Astrocyte (in vitro differentiated cells and primary cell): Measurements from ENCODE around the gene COL5A3. TPM values are rescaled to one million over a fixed set of nuclear protein-coding genes. Genes with fewer than 3 reads are reported as not detected.

Source experiments
- DNase-seq: peaks from one replicate; pipeline ENCODE4 v3.0.0-alpha.2; 2010; ENCODE audit warnings: low read depth
- FAIRE-seq: peaks from 2 replicates; lab custom pipeline; 2011; peaks lifted over from hg19 to GRCh38; lab: Jason Lieb, UNC
- H2AFZ ChIP-seq: 2 replicates; pipeline ENCODE4 v1.6.0; 2012; ENCODE audit warnings: low read depth, low read length, inconsistent platforms
- H3K27ac ChIP-seq: 2 replicates; pipeline ENCODE4 v1.5.1; 2011; ENCODE audit warnings: low read depth, low read length, inconsistent platforms
- H3K27me3 ChIP-seq: 2 replicates; pipeline ENCODE4 v1.6.0; 2011; ENCODE audit warnings: low read length, inconsistent platforms; ENCODE audit not compliant: insufficient read depth
- H3K36me3 ChIP-seq: 2 replicates; pipeline ENCODE4 v1.5.1; 2011; ENCODE audit warnings: low read length, inconsistent platforms; ENCODE audit not compliant: insufficient read depth
- H3K4me1 ChIP-seq: 2 replicates; pipeline ENCODE4 v1.5.1; 2011; ENCODE audit warnings: low read length, inconsistent platforms; ENCODE audit not compliant: insufficient read depth
- H3K4me2 ChIP-seq: 2 replicates; pipeline ENCODE4 v1.6.0; 2012; ENCODE audit warnings: low read length, inconsistent platforms
- H3K4me3 ChIP-seq: 2 replicates; pipeline ENCODE4 v1.5.1; 2011; ENCODE audit warnings: low read depth, mild to moderate bottlenecking, low read length, inconsistent platforms; ENCODE audit not compliant: insufficient read depth
- H3K79me2 ChIP-seq: 2 replicates; pipeline ENCODE4 v1.6.0; 2012; ENCODE audit warnings: mild to moderate bottlenecking, low read length, inconsistent platforms; ENCODE audit not compliant: insufficient read depth
- H3K9ac ChIP-seq: 2 replicates; pipeline ENCODE4 v1.6.0; 2012; ENCODE audit warnings: mild to moderate bottlenecking, low read length, inconsistent platforms
- H3K9me3 ChIP-seq: 2 replicates; pipeline ENCODE4 v1.5.1; 2012; ENCODE audit warnings: low read depth, mild to moderate bottlenecking, low read length, inconsistent platforms; ENCODE audit not compliant: insufficient read depth
- H4K20me1 ChIP-seq: 2 replicates; pipeline ENCODE4 v1.6.0; 2012; ENCODE audit warnings: low read length, inconsistent platforms; ENCODE audit not compliant: insufficient read depth
- H3K27ac Mint-ChIP-seq: one replicate; pipeline ENCODE4 v1.8.0; 2021; ENCODE audit warnings: mild to moderate bottlenecking, mixed read lengths; ENCODE audit not compliant: unreplicated experiment
- H3K27me3 Mint-ChIP-seq: one replicate; pipeline ENCODE4 v1.8.0; 2021; ENCODE audit warnings: low read depth, mixed read lengths; ENCODE audit not compliant: unreplicated experiment
- H3K36me3 Mint-ChIP-seq: one replicate; pipeline ENCODE4 v1.8.0; 2021; ENCODE audit warnings: low read depth, mixed read lengths; ENCODE audit not compliant: unreplicated experiment
- H3K4me1 Mint-ChIP-seq: one replicate; pipeline ENCODE4 v1.8.0; 2021; ENCODE audit warnings: low read depth, mixed read lengths; ENCODE audit not compliant: unreplicated experiment
- H3K4me3 Mint-ChIP-seq: one replicate; pipeline ENCODE4 v1.8.0; 2021; ENCODE audit warnings: mild to moderate bottlenecking, moderate library complexity, mixed read lengths; ENCODE audit not compliant: unreplicated experiment
- H3K9me3 Mint-ChIP-seq: one replicate; pipeline ENCODE4 v1.8.0; 2021; ENCODE audit warnings: mild to moderate bottlenecking, mixed read lengths; ENCODE audit not compliant: unreplicated experiment
- EZH2 ChIP-seq: IDR thresholded peaks from 2 replicates; pipeline ENCODE4 v1.6.1; 2012; ENCODE audit warnings: mild to moderate bottlenecking, low read length, inconsistent platforms; ENCODE audit not compliant: insufficient read depth
- total RNA-seq: library from RNA; stranded (reverse); gene quantifications from 2 replicates; pipeline ENCODE4 v1.2.1, GENCODE V29; 2021
- TF ChIP-seq, protein P1 (sequence below): IDR thresholded peaks from 2 replicates; pipeline ENCODE4 v1.5.1; 2011; ENCODE audit warnings: low read depth, mild to moderate bottlenecking, inconsistent platforms, low read length, moderate library complexity; ENCODE audit not compliant: insufficient read depth

COL5A3 gene
- total RNA-seq, 1 donor from 2014 or later: 22.2 TPM

GRCh38 chr19:10036601-10037071, 26.3 kb upstream of the COL5A3 start:
- Mint-ChIP-seq H3K4me1 (no peaks in the 10 kb centered on the region), H3K27me3 (peaks cover 71% of the 10 kb centered on the region), H3K36me3 (no peaks in the 10 kb centered on the region), H3K4me3 (no peak overlapping the region), H3K27ac (no peak overlapping the region), H3K9me3 (peaks cover 2% of the 10 kb centered on the region)
- FAIRE-seq (no peak), DNase-seq (no peak)
- Histone ChIP-seq H3K4me1 (no peaks in the 10 kb centered on the region), H3K4me3 (no peak overlapping the region), H2AFZ (no peak overlapping the region), H3K9ac (no peak overlapping the region), H3K27me3 (peaks cover 15% of the 10 kb centered on the region), H4K20me1 (no peaks in the 10 kb centered on the region), H3K4me2 (no peak overlapping the region), H3K9me3 (peaks cover 9% of the 10 kb centered on the region), H3K36me3 (no peaks in the 10 kb centered on the region), H3K79me2 (no peaks in the 10 kb centered on the region), H3K27ac (no peak overlapping the region)
- TF ChIP-seq EZH2: no peak
- TF ChIP-seq, protein P1, sequence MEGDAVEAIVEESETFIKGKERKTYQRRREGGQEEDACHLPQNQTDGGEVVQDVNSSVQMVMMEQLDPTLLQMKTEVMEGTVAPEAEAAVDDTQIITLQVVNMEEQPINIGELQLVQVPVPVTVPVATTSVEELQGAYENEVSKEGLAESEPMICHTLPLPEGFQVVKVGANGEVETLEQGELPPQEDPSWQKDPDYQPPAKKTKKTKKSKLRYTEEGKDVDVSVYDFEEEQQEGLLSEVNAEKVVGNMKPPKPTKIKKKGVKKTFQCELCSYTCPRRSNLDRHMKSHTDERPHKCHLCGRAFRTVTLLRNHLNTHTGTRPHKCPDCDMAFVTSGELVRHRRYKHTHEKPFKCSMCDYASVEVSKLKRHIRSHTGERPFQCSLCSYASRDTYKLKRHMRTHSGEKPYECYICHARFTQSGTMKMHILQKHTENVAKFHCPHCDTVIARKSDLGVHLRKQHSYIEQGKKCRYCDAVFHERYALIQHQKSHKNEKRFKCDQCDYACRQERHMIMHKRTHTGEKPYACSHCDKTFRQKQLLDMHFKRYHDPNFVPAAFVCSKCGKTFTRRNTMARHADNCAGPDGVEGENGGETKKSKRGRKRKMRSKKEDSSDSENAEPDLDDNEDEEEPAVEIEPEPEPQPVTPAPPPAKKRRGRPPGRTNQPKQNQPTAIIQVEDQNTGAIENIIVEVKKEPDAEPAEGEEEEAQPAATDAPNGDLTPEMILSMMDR: no peak

DNA sequence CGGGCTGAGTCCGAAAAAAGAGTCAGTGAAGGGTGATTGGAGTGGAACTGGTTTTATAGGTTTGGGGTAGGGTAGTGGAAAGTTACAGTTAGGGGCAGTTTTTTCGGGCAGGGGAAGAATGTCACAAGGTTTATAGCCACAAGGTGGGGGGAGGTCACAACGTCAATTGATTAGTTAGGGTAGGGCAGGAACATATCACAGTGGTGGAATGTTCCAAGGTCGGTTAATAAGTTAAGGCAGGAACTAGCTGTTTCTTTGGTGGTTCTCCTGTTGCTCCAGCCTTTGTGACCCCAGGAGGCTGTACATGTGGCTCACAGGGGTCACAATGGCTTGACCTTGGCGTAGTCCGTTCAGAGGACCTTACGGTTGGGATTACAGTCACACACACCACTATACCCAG, 23.3 kb upstream of the COL5A3 start:
- peaks cover 49% of the 10 kb centered on the region for H3K27me3 Mint-ChIP-seq
- no peak overlapping the region for H3K27ac Mint-ChIP-seq
- H3K79me2 ChIP-seq: no peaks in the 10 kb centered on the region
- no peak for FAIRE-seq
- H3K36me3 ChIP-seq: no peaks in the 10 kb centered on the region
- no peaks in the 10 kb centered on the region for H3K9me3 ChIP-seq
- no peak overlapping the region for H3K27ac ChIP-seq
- H3K9me3 Mint-ChIP-seq: peaks cover 2% of the 10 kb centered on the region
- no peak overlapping the region for H3K4me3 ChIP-seq
- TF ChIP-seq, protein P1: no peak
- TF ChIP-seq EZH2: no peak
- no peaks in the 10 kb centered on the region for H3K4me1 Mint-ChIP-seq
- DNase-seq: no peak
- H3K4me1 ChIP-seq: no peaks in the 10 kb centered on the region
- H3K4me3 Mint-ChIP-seq: no peak overlapping the region
- no peaks in the 10 kb centered on the region for H4K20me1 ChIP-seq
- H3K36me3 Mint-ChIP-seq: no peaks in the 10 kb centered on the region
- H3K27me3 ChIP-seq: peaks cover 28% of the 10 kb centered on the region
- H2AFZ ChIP-seq: no peak overlapping the region
- no peak overlapping the region for H3K9ac ChIP-seq
- no peak overlapping the region for H3K4me2 ChIP-seq

DNA sequence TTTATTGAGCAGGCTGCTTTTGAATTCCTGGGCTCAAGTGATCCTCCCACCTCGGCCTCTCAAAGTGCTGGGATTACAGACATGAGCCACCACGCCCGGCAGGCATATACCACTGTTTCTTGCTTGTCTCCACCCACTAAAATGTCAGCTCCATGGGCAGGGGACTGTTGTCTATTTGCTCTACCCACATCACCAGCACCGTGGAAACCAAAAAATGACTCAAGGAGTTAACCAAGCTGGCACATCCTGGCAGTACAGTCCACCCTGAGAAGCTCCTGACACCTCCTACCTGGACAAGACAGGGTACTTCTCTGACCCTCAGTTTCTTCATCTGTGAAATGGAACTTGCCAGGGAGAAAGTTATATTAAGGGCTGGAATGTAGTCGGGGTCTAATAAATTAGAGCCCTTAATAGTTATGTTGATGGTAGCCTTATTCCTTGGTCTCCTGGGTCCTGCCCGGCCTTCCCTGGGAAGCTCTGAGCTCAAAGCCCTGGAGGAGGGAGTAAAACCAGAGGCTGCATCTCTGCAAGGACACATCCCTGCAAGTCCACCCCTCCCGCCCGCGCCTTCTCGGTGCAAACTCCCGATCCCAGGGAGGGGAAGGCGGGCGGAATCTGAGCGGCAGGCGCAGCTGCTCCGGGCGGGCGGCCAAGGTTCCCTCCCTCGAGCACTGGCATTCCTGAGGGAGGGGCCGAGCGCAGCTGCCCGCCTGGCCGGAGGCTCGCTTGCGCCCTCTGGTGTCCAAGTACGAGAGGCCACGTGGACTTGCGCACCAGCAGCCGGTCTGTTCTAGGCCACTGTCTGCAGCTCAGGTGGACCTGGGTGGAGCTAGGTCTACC, 17.1 kb upstream of the COL5A3 start:
- Histone ChIP-seq H3K27me3 (peaks cover 25% of the 10 kb centered on the region), H3K4me1 (peaks cover 6% of the 10 kb centered on the region), H3K36me3 (no peaks in the 10 kb centered on the region), H3K4me3 (no peak overlapping the region), H4K20me1 (no peaks in the 10 kb centered on the region), H3K79me2 (no peaks in the 10 kb centered on the region), H3K9me3 (no peaks in the 10 kb centered on the region), H3K27ac (no peak overlapping the region), H2AFZ (no peak overlapping the region), H3K4me2 (peak overlapping the region; percentile 72), H3K9ac (no peak overlapping the region)
- FAIRE-seq: no peak
- TF ChIP-seq EZH2: no peak
- TF ChIP-seq, protein P1: peak; percentile 68
- H3K9me3 Mint-ChIP-seq: no peaks in the 10 kb centered on the region
- H3K4me1 Mint-ChIP-seq: peaks cover 2% of the 10 kb centered on the region
- DNase-seq: peak; percentile 74
- no peak overlapping the region for H3K27ac Mint-ChIP-seq
- peaks cover 11% of the 10 kb centered on the region for H3K27me3 Mint-ChIP-seq
- H3K36me3 Mint-ChIP-seq: peaks cover 2% of the 10 kb centered on the region
- H3K4me3 Mint-ChIP-seq: no peak overlapping the region
